NT2/D1 (cell line): ENCODE results near the gene G3BP2.

Source experiments
- YY1 ChIP-seq: IDR thresholded peaks from 2 replicates; pipeline ENCODE4 v1.6.1; 2011; ENCODE audit not compliant: insufficient read length, insufficient read depth
- ZNF274 ChIP-seq: IDR thresholded peaks from 2 replicates; pipeline ENCODE4 v1.6.1; 2011; ENCODE audit warnings: mild to moderate bottlenecking, low read depth, low read length

DNA sequence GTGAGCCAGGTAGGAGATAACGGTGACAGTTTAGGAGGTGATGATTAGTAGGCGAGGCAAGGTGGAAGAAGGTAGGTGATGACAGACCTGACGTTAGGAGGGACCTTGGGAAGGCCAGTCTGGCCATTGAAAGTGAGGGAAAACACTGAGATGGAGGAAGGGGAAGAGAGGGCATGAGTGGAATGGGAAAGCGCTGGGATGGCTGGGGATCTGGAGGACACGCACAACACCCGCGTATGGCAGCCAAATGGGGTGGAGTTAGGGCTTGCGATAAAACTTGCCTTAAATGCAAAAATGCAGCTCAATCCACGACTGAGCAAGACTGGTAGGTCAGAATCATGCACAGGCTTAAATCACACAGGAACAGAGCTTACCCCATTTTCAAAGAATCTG, 42.3 kb downstream of the G3BP2 start:
- no peak for TF ChIP-seq YY1
- TF ChIP-seq ZNF274, result no peak
